Endodermal cell (in vitro differentiated cells): Measurements from ENCODE around the gene IGFBP2. TPM values are rescaled to one million over a fixed set of nuclear protein-coding genes. Genes with fewer than 3 reads are reported as not detected.

Experiments
- DNase-seq: peaks from one replicate; pipeline ENCODE4 v3.0.0-alpha.2; 2017
- H3K27ac ChIP-seq: 2 replicates; pipeline ENCODE4 v1.5.1; 2013; ENCODE audit warnings: mild to moderate bottlenecking, low read depth, low read length, moderate library complexity
- H3K27me3 ChIP-seq: 2 replicates; pipeline ENCODE4 v1.6.1; 2013; ENCODE audit warnings: mild to moderate bottlenecking, low read length, moderate library complexity; ENCODE audit not compliant: insufficient read depth, control insufficient read depth, poor library complexity, severe bottlenecking
- H3K36me3 ChIP-seq: 2 replicates; pipeline ENCODE4 v1.7.0; 2013; ENCODE audit warnings: mild to moderate bottlenecking, low read length, moderate library complexity; ENCODE audit not compliant: control insufficient read depth, insufficient read depth
- H3K4me1 ChIP-seq: one replicate; pipeline ENCODE4 v1.7.0; 2013; ENCODE audit warnings: low read length; ENCODE audit not compliant: control insufficient read depth, insufficient read depth
- H3K4me3 ChIP-seq: 2 replicates; pipeline ENCODE4 v1.5.1; 2013; ENCODE audit warnings: mild to moderate bottlenecking, low read length, moderate library complexity
- H3K9ac ChIP-seq: 2 replicates; pipeline ENCODE4 v1.6.1; 2013; ENCODE audit warnings: mild to moderate bottlenecking, low read length, moderate library complexity; ENCODE audit not compliant: poor library complexity, severe bottlenecking; ENCODE audit errors: extremely low read depth
- H3K9me3 ChIP-seq: 2 replicates; pipeline ENCODE4 v1.6.1; 2013; ENCODE audit warnings: mild to moderate bottlenecking, low read length, moderate library complexity; ENCODE audit not compliant: control insufficient read depth
- H3K27ac Mint-ChIP-seq: 2 replicates; pipeline ENCODE4 v1.8.0; 2020; ENCODE audit warnings: mixed read lengths
- H3K27me3 Mint-ChIP-seq: 2 replicates; pipeline ENCODE4 v1.8.0; 2021; ENCODE audit warnings: mild to moderate bottlenecking, mixed read lengths; ENCODE audit not compliant: insufficient read depth
- H3K36me3 Mint-ChIP-seq: 2 replicates; pipeline ENCODE4 v1.8.0; 2020; ENCODE audit warnings: low read depth, mixed read lengths
- H3K4me1 Mint-ChIP-seq: 2 replicates; pipeline ENCODE4 v1.8.0; 2020; ENCODE audit warnings: mixed read lengths
- H3K4me3 Mint-ChIP-seq: 2 replicates; pipeline ENCODE4 v1.8.0; 2020; ENCODE audit warnings: mild to moderate bottlenecking, moderate library complexity, mixed read lengths
- H3K9me3 Mint-ChIP-seq: 2 replicates; pipeline ENCODE4 v1.8.0; 2020; ENCODE audit warnings: mild to moderate bottlenecking, mixed read lengths
- WGBS, 2 experiments: methylation state at CpG; one replicate each; pipeline versions ENCODE4 v1.1.5 to v1.1.7; 2013; ENCODE audit warnings: missing lambda C conversion rate in 2 of 2, mixed read lengths in 1 of 2; ENCODE audit not compliant: insufficient coverage in 1 of 2, insufficient read length in 1 of 2; 5-methylcytosine and 5-hydroxymethylcytosine counted together
- total RNA-seq, 2 donors: library from RNA; stranded (reverse); fragmentation: NEBNext Ultra II Directional in 1 of 2; extraction: Animal tissue kit (Norgen Biotek cat#: 25700) in 1 of 2; gene quantifications; 2 replicates in 1 of 2; 3 replicates in 1 of 2; pipeline ENCODE4 v1.2.1, GENCODE V29; 2021
- TF ChIP-seq, protein P1 (sequence below): fragments of 200-600 bp; sonication (generic); conservative IDR thresholded peaks from 2 replicates; pipeline ENCODE4 v1.5.0; 2021; ENCODE audit warnings: antibody characterized with exemption, mild to moderate bottlenecking

The IGFBP2 gene
- total RNA-seq, 2 donors from 2014 or later: 80.8 to 313 TPM

DNA sequence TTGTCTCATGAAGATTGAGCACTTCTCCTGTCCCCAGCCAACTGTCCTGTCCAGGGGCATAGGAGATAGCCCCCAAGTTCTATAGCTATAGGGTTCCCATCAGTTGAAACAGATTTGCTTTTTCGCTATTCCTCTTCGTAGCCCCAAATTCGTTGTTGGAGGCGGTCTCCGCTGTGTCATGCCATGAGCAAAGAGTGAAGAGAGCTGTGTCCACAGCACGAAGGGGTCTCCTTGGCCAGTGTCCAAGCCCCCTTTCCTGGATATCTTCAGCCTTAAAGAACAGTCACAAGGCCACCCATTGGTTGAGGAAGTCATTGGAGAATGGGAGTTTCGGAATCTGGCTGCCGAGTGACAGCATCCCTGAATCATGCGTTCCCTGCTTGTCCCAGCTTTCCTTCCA, 41.2 kb downstream of the IGFBP2 start:
- Histone ChIP-seq H3K9me3 (no peaks in the 10 kb centered on the region), H3K4me3 (no peak overlapping the region), H3K9ac (no peak overlapping the region), H3K27me3 (no peaks in the 10 kb centered on the region), H3K4me1 (no peaks in the 10 kb centered on the region), H3K27ac (no peak overlapping the region), H3K36me3 (peaks cover 18% of the 10 kb centered on the region)
- Mint-ChIP-seq H3K9me3 (no peaks in the 10 kb centered on the region), H3K4me1 (peaks cover 4% of the 10 kb centered on the region), H3K36me3 (no peaks in the 10 kb centered on the region), H3K27me3 (peaks cover 3% of the 10 kb centered on the region), H3K4me3 (no peak overlapping the region), H3K27ac (no peak overlapping the region)
- 96 to 97% methylated on average over 9 of the region's 9 CpGs for WGBS, 2 experiments
- no peak for DNase-seq
- TF ChIP-seq, protein P1, sequence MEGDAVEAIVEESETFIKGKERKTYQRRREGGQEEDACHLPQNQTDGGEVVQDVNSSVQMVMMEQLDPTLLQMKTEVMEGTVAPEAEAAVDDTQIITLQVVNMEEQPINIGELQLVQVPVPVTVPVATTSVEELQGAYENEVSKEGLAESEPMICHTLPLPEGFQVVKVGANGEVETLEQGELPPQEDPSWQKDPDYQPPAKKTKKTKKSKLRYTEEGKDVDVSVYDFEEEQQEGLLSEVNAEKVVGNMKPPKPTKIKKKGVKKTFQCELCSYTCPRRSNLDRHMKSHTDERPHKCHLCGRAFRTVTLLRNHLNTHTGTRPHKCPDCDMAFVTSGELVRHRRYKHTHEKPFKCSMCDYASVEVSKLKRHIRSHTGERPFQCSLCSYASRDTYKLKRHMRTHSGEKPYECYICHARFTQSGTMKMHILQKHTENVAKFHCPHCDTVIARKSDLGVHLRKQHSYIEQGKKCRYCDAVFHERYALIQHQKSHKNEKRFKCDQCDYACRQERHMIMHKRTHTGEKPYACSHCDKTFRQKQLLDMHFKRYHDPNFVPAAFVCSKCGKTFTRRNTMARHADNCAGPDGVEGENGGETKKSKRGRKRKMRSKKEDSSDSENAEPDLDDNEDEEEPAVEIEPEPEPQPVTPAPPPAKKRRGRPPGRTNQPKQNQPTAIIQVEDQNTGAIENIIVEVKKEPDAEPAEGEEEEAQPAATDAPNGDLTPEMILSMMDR: no peak

DNA sequence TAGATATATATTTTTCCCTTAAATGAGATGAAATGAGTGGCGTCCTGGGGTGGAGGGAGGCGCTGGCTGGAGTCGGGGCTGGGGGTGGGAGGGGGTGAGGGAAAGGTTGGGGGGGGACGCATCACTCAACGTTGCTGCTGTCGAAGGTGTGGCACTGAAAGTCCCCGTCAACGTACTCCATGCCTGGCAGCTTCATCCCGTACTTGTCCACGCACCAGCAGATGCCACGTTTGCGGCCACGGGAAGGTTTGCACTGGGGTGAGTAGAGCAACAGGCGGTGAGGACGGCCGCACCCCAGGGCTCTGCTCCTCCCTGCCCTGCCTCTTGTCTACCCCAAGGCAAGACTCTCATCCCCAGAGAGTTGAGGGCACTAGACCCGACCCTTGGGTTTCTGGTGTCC, 43.4 kb downstream of the IGFBP2 start:
- Mint-ChIP-seq H3K27ac (no peak overlapping the region), H3K4me3 (no peak overlapping the region), H3K36me3 (no peaks in the 10 kb centered on the region), H3K4me1 (peaks cover 5% of the 10 kb centered on the region), H3K27me3 (peaks cover 3% of the 10 kb centered on the region), H3K9me3 (no peaks in the 10 kb centered on the region)
- no peak overlapping the region for H3K9ac ChIP-seq
- DNase-seq: no peak
- no peaks in the 10 kb centered on the region for H3K4me1 ChIP-seq
- WGBS, 2 experiments: 92 to 95% methylated on average over 14 to 15 of the region's 17 CpGs
- no peak overlapping the region for H3K27ac ChIP-seq
- H3K27me3 ChIP-seq: no peaks in the 10 kb centered on the region
- TF ChIP-seq, protein P1: no peak
- no peaks in the 10 kb centered on the region for H3K9me3 ChIP-seq
- H3K36me3 ChIP-seq: peaks cover 18% of the 10 kb centered on the region
- H3K4me3 ChIP-seq: no peak overlapping the region

DNA sequence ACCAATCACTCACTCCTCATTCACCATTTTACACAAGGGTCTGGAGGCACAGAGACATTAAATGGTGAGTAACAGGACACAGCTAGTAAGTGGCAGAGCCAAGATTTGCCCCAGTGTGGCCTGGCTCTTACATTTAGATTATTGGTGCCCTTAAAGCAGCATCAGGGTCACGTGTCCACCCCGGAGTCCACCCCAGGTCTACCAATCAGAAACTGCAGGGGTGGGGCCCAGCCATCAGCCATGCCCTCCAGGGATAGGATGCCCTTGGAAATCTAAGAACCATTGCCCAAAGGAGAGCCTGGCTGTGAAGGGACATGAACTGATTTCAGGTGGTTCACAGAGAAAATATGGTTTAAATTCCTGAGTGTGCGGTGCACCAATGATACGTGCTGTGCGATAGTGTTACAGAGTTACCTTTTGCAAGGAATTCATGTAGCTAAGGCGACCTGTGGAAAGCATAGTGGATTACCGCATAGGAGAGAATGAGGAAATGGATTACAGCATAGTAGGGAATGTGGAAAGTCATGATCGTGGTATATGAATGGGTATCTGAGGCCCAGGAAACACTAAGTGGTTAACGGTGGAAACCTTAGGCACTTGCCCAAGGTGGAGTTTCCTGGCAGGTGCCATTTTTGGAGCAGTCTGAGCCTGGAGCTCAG, 44.3 kb downstream of the IGFBP2 start:
- peaks cover 13% of the 10 kb centered on the region for H3K4me1 Mint-ChIP-seq
- Histone ChIP-seq H3K4me3 (no peak overlapping the region), H3K9me3 (no peaks in the 10 kb centered on the region), H3K36me3 (peaks cover 18% of the 10 kb centered on the region), H3K27me3 (no peaks in the 10 kb centered on the region), H3K4me1 (no peaks in the 10 kb centered on the region), H3K27ac (no peak overlapping the region), H3K9ac (no peak overlapping the region)
- WGBS, 2 experiments: 93 to 94% methylated on average over 9 of the region's 9 CpGs
- TF ChIP-seq, protein P1: no peak
- no peak overlapping the region for H3K27ac Mint-ChIP-seq
- H3K36me3 Mint-ChIP-seq: no peaks in the 10 kb centered on the region
- H3K27me3 Mint-ChIP-seq: peaks cover 3% of the 10 kb centered on the region
- H3K9me3 Mint-ChIP-seq: no peaks in the 10 kb centered on the region
- H3K4me3 Mint-ChIP-seq: no peak overlapping the region
- no peak for DNase-seq
